Activated CD4-positive, alpha-beta T cell treated with anti-CD3 and anti-CD28 coated beads, Interleukin-2, amount 50 U/mL, for 1 hour (primary cell): ENCODE data around the gene MRLN.
"Not testable (repeated sequence)": the region's sequence is repeated elsewhere in the genome, so short reads cannot be mapped to it uniquely, and the experiment has no call there.

Experiments used
- DNase-seq: peaks from one replicate; pipeline ENCODE4 v3.0.0-alpha.2; 2020

The MRLN gene

DNA sequence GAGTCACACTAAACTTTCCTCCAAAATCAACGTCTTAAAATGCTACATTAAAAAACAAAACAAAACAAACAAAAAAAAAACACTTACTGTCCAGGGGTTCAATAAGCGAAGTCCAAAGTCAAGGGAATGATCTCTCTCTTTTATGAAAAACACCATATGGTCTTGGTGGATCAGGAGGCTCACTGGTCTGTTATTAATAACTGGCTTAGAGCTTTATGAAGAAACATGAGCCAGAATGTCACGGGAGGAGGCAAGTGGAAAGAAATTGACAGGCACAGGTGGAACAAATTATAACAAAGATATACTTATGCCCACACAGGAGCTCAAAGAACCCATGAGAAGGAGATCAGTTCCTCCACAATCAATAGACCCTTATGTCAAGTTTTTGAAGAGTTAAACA is at the start of gene MRLN:
Gene MRLN, minus strand, starts transcription at position 189 of the 400 bp plus-strand sequence.
- DNase-seq, result no peak

DNA sequence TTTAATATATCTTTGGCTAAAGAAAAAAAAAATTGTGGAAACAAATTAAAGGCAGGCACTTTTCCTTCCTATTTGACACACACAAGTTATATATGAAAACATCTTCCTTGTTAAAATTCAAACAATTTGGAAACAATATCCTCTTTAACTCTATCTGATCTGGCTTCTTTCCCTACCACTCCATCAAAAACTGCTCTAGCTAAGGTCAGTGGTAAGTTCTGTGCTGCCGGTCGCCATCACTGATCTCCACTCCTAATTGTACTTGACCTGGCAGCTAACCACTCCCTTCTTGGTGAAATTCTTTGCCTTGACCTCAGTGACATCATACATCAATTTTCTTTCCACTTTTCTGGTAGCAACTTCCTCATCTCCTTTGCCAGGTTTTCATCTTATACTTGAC is 47.9 kb upstream of the MRLN start:
- DNase-seq, result no peak

DNA sequence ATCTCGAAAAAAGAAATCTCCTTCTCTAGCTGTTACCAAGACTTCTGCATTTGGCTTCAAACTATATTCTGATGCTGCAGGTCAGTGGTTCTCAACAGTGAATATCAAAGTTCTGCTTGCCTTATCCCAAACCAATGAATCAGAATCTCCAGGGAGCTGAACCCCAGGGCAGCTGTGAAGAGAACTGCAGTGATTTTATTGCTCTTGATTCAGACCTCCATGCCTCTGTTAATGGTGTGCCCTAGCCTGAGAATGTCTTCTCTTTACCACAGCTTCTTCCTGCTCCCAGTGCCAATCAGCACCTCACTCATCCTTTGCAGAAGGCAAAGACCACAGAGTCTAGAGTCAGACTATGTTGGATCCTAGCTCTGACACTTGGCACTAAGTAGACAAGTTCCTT is 46.2 kb upstream of the MRLN start:
- no peak for DNase-seq

DNA sequence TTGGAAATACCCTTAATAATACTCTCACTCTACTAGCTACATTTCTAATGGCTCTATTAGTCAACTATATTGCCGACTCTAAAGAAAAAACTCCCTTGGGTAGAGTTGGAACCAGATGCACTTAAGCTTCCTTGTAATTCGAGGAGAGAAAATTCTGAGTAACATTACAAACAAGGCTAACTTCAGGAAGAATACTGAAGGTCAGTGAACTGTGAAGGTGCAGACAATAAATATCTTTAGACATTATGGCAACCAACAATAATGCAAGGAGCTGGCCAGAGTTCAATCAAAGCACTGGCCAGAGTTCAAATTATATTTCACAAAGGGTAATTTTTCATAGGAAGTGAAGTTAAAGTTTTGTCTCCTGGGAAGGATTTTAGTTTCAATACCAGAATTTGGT is 40.7 kb upstream of the MRLN start:
- no peak for DNase-seq

DNA sequence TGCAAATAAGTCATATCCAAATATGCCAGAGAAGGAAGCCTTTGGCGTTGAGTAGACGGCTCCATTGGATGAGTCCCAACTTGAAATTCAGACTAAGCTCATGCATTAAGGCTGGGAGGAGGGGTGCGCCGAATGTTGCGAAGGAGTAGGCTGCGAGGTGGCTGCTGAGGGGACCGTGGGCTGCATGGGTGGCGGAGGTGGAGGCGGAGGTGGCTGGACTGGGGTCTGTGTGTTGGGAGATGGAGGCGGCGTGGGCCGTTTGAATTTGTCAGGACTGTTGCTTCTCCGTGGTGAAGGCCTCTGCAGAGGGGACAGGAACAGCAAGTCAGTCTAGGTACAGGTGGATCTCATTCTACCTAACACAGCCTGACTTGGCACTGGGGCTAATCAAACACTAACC is 39.6 kb upstream of the MRLN start:
- DNase-seq, result no peak

DNA sequence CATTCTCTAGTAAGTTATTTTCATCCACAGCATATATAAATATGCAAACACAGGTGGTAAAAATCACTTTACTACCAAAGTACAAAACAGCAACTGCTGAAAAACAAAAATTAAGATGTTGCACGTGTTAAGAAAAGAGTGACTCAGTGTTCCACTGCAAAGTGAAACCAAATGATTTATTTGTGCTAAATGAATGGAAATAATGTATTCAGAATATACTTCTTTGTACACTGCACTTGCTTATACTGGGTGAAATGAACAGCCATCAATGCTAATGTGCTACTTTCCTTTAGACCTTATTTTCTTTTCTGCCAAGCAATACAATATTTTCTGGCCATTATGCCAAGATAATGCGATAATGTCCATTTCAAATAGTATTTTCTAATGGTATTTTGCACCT is 38.3 kb upstream of the MRLN start:
- DNase-seq, result no peak

DNA sequence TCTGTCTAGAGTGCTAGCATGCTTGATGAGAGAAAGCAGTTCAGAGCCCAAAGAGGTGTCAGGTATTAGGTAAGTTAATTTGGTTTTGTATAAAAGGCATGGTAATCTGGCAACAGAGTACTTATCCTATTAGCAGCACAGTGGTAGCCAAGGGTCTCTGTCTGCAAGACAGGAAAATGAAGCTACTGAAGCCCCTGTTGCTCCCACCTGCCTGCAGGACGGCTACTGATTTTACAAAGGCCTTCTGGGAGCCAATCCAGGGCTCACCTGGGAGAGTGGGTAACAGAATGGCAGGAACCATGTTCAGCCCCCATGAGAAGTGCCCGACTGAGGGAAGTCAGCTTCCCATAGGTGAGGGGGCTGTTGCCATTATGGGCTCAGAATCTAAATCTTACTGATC is 36.8 kb upstream of the MRLN start:
- DNase-seq, result not testable (repeated sequence)

DNA sequence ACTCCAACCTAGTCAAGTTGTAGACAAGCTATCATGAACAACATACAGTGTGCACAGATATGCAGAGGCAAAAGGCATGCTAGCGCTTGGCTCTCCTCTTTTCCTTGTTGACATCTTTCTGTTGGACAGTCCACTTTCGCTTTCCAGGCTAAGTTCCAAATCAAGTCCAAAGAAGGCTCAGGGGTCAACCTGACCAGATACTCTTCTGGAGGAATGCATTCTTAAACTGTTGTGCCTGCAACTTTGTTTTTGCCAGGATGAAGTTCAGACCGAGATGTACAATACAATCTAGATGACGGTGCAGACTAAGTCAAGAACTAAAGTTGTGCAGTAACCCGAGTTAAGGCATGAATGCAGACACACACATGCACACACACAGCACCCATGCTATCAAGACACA is 35.7 kb upstream of the MRLN start:
- DNase-seq, result not testable (repeated sequence)

DNA sequence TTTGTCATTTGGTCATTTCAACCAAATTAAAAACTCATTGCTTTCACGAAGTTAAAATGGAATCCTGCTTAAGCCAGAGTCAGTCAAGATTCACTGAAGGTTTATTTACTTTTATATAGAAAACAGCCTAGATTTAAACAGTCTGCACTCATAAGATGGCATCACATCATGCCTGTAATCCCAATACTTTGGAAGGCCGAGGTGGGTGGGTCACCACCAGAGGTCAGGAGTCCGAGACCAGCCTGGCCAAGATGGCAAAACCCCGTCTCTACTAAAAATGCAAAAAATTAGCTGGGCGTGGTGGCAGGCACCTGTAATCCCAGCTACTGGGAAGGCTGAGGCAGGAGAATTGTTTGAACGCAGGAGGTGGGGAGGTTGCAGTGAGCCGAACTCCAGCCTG is 33.8 kb upstream of the MRLN start:
- not testable (repeated sequence) for DNase-seq

DNA sequence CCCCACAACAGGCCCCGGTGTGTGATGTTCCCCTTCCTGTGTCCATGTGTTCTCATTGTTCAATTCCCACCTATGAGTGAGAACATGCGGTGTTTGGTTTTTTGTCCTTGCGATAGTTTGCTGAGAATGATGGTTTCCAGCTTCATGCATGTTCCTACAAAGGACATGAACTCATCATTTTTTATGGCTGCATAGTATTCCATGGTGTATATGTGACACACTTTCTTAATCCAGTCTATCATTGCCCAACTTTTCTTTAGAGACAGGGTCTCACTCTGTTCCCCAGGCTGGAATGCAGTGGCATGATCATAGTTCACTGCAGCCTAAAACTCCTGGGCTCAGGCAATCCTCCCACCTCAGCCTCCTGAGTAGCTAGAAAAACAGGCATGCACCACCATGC is 32.2 kb upstream of the MRLN start:
- DNase-seq, result not testable (repeated sequence)

DNA sequence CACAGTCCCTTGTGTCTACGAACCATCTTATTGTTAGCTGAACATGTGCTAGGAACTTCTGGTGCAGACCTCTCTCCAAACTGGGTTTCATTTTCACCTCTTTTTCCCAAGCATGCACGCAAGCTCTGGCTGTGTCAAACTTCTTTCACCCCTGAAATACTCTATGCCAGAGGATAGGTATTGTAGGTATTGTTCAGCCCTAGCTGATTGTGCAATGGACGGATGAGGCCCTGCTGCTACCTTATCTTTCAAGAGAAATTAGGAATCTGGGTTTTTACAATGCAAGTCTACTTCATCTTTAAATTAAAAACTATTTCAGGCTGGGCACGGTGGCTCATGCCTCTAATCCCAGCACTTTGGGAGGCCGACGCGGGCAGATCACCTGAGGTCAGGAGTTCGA is 28.3 kb upstream of the MRLN start:
- DNase-seq, result no peak

DNA sequence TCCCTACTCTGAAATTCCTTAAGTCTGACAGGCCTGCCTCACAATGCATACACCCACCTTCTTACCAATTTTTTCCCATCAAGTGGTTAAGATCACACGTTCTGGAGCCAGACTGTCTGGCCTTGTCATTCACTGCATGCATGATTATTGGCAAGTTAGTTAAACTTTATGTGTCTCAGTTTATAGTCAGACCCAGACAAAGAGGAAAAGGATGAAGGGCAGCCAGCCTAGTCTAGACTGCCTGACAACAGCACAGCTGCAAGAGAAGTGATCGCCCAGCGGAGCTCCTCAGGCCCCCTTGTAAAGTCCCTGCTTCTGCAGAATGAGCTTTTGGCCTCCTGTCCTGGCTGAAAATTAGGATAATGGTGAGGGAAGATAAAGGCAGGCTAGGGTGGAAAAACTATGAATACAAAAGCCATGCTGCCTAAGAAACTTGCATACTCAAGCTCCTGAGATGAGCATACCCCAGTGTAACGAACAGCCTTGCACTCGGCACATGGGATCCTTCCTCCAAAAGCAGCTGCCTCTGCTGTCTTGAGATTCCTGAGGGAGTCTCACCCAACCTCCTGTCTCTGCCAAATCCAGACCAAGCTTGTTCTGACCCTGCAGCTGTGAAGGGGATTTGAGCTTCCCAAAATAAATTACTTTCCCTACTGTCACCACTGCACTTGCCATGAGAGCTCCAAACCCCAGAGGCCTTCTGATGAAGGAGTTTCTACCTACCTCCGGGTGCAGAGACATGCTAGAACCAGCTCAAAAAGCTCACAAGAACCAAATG is 26.7 kb upstream of the MRLN start:
- no peak for DNase-seq

DNA sequence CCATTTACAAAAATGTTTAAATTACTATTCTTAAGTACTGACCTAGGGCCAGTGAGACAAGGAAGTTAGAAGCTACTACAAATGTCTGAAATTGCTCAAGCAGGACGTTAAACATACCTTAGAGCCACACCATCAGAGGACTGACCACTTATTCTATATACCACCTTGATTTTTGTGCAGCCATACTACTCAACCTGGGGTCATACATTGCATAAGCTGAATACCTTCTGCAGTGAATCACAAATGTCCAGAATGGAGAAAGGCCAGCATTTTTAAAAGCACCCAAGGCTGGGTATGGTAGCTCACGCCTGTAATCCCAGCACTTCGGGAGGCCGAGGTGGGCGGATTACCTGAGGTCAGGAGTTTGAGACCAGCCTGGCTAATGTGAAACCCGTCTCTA is 21.2 kb upstream of the MRLN start:
- DNase-seq, result no peak

DNA sequence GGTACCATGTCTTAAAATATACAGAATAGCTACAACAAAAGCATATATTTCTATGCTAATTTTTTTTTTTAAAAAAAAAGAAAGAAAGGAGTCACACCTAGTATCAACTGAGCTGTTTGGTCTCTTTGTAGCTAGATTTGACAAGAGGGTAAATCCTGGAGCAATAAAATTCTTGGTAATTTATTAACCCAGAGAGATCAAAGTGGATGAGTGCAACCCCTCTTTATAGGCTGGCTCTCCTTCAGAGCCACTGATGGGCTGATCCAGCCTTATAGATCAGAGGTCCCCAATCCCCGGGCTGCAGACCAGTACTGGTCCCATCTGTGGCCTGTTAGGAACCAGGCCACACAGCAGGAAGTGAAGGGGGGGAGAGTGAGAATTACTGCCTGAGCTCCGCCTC is 19.8 kb upstream of the MRLN start:
- DNase-seq, result no peak

DNA sequence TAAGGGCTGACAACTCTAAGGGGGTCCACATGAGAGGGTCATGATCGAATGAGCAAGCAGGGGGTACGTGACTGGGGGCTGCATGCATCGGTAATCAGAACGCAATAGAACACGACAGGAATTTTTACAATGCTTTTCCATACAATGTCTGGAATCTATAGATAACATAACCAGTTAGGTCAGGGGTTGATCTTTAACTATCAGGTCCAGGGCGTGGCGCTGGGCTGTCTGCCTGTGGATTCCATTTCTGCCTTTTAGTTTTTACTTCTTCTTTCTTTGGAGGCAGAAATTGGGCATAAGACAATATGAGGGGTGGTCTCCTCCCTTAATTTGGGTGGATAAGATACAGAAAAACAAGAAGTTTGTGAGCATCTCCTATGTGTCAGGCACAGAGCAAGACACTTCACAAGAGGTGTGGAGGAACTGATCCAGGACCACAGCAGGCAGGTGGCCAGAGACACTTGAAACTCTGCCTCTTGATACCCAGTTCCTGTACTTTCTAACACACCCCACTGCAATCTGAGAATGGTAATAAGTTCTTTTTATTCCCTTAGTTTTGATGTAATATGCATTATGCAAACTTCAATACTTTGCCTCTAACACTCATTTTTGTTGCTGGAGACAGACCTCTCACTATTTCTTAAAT is 18.0 kb upstream of the MRLN start:
- no peak for DNase-seq

DNA sequence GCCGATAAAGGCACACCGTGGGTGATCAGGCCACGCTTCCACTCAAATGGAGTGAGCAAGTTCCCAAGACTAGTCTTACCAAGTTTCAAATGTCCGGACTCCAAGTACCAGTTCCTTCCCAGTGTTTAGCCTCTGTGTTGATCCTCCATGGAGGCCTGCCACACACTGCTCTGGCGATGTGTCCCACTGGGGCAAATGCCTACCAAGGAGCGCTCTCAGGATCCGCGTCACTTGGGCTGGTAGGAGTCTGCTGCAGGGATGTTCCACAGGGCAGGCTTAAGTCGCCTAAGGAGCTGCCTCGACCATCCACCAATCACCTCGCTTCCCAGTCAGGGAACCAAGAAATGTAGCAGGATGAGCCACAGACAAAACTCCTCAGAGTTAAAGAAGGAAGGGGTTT is 17.4 kb upstream of the MRLN start:
- no peak for DNase-seq

DNA sequence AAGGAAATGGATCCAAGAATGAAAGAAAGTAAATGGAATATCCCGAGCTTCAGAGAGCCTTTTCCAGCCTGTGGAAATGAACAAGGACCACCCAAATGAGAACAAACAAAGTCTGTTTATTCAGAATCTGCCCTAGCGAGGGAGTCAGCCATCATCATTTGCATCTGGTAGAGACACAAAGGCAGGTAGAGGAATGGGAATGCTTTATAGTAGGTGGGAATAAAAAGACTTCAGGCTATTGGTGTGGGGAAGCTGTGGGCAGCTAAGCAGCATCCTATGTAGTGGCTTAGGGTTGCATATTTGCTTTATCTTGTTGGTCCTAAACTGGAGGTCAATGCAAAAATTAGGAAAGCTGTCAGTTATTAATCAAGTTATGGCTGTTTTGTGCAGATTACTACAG is 9.2 kb upstream of the MRLN start:
- no peak for DNase-seq

DNA sequence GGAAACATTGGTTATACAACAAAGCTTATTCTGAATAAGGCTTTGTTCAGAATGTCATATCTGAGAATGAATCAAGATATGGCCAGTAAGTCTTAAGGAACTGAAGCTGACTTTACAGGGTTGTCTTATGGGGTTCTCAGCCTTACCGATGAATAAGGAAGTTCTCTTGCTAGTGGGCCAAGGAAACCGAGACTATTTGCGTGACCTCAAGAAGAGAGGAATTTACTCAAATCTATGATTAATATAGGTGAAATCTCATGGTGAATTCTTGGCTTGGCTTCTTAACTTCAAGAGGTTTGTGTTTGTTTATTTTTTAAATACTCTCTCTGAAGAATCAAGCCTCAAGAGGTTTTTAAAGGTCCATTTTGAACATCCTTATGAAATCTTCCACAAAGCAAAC is 4.7 kb upstream of the MRLN start:
- no peak for DNase-seq

DNA sequence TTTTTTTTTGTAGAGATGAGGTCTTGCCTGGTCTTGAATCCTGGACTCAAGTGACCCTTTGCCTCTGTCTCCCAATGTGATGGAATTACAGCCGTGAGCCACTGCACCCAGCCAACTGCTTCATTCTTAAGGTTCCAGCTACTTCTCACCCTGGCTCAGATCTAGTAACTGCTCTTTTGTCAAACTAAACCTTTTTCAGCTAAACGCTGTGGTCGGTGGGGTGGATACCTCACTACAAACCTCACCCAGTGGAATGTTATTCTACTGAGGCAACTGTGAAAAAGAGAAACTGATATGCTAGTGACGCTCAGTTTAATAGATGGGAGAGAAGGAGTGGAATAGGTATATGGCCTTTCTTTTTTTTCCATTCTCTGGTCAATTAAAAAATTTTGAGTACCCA is 1.7 kb upstream of the MRLN start:
- no peak for DNase-seq

DNA sequence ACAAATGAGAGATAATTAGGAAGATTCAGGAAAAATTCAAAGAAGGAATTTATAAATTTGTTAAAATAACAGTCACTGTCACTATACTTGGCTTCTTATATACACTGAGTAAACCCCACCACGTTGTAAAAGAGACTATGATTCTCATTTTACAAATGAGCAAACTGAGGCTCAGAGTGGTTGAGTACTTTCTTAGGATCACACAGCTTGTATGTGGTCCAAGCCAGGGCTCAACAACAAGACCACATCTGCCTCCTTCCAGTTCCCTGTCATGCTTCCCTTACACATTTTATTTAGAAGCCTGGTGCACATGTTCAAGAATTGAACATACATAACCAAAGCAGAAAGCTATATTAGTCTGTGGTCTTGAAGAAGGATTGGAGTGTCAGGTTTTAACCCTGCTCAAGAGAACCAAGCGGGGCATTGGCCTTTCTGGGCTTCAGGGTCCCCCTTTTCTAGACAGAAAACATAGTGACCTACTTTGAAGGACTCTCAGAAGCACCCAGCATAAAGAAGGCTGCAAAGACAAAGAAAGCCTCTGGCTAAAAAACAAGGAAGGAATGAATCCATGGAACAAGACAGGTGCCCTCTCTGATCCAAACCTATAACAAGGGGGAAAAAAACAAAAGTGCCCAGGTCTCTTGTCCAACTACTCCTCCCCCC is 846 bp downstream of the MRLN start:
- no peak for DNase-seq

DNA sequence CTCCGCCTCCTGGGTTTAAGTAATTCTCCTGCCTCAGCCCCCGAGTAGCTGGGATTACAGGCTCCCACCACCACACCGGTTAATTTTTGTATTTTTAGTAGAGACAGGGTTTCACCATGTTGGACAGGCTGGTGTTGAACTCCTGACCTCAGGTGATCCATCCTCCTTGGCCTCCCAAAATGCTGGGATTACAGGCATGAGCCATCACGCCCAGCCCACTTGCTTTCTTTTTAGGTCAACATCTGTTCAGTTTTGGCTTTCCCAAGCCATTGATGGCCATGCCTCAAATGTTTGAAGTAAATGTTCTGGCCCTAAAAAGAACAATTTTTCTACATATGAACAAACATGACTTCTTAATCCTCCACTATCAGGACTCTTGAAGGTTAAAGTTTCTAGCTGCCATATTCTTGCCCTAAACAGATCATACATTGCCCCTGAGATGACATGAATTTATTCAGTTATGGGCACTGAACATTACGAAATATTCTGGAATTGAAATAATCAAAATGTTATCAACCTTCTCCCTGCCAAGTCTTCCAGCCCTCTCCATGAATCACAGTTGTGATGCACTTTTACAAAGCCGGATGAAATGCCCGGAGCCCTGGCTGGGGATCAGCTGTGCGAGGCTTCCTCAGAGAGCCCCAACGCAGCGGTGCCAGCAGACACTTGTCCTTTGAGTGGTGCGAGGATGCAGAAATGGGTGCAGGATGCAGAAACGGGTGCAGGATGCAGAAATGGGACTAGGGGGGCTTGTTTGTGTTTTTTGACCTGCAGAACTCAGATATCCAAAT is 2.9 kb downstream of the MRLN start:
- DNase-seq, result no peak

DNA sequence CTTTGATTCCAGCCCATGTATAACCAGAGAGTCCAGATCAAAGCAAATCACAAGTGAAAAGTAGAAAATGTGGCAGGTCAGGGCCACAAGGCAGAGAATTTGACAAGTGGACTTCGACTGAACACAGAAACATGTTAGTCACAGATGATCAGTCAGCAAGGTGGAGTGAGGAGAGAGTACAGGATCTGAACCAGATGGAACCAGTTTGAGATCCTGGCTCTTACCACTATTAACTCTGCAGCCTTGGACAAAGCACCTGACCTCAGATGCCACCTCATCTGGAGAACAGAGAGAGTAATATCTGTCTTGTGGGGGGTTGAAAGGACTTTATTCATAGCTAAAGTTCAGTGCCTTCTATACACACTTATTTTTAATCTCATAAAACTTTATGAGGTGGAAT is 4.4 kb downstream of the MRLN start:
- DNase-seq, result no peak

DNA sequence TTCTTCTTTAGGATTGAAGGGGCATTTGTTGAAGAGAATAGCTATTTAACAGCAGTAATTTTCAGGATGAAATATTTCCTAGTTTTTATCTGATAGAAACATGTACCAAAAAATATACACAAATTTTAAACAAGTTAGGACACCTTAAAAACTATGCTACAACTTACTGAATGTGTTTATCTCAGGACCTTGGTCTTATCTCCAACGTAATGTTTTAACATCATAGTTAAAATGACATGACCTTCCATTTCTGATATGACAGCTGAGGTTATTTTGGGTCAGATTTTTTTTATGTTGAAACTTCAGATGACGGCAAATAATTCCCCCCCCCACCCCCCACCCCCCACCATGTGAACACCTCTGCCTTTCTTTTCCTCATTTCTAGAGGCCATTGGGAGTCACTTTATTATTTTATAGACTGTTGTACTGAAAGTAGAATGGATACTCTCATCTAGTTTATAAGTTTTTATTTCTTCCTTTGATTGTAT is 8.0 kb downstream of the MRLN start:
- no peak for DNase-seq
